GM18499 (cell line): ENCODE data around the gene CIZ1.

ENCODE experiments used
- ATAC-seq: cut with Tn5 transposase; IDR thresholded peaks from one replicate; pipeline ENCODE4 v1.9.1; 2021; ENCODE audit warnings: moderate number of reproducible peaks; ENCODE audit not compliant: insufficient read depth, unreplicated experiment

Gene CIZ1

GRCh38 chr9:128214571-128215490 lies 23.5 kb upstream of the CIZ1 start:
- no peak for ATAC-seq

DNA sequence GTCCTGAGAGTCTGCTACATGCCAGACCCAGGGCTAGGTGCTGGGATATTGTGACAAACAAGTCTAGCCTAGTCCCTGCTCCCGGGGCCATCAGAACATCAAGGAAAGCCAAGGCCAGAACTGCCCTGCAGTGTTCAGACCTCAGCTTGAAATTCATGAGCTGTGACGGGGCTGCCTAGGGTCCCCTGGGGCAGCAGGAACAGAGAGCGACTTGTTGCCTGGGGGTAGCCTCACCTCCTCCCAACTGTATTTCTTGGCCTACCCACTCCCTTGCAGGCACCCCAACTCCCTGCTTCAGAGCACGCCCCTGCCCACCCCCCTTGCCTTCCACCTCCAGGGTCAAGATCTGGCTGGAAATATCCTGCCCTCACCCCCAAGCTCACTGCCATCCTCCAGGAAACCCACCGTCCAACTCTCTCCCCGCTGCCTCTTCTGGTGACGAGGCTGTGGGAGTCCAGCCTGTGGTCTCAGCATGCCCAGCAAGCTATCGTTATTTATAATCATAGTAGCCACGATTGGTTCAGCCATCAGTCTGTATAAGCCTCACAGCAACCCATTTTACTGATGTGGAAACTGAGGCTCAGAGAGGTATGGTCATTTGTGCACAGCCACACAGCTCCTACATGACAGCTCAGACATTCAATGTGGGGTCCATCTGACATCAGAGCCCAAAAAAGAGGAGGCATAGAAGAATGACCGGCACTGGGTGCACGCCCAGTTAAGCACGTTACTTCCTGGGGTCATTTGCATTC lies 22.6 kb upstream of the CIZ1 start:
- no peak for ATAC-seq

DNA sequence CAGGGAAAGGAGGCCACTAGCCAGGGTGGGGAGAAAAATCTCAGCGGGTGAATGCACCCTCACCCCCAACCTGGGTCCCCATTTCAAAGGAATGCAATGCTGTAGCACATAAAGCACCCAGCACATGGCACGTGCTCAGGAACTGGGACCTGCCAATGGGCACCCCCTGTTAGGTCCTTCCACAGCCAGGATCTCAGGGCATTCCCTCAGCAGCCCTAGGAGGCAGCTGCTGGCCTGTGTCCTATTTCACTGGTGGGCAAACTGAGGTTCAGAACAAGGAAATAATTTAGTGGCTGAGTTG lies 20.6 kb upstream of the CIZ1 start:
- ATAC-seq, result no peak

DNA sequence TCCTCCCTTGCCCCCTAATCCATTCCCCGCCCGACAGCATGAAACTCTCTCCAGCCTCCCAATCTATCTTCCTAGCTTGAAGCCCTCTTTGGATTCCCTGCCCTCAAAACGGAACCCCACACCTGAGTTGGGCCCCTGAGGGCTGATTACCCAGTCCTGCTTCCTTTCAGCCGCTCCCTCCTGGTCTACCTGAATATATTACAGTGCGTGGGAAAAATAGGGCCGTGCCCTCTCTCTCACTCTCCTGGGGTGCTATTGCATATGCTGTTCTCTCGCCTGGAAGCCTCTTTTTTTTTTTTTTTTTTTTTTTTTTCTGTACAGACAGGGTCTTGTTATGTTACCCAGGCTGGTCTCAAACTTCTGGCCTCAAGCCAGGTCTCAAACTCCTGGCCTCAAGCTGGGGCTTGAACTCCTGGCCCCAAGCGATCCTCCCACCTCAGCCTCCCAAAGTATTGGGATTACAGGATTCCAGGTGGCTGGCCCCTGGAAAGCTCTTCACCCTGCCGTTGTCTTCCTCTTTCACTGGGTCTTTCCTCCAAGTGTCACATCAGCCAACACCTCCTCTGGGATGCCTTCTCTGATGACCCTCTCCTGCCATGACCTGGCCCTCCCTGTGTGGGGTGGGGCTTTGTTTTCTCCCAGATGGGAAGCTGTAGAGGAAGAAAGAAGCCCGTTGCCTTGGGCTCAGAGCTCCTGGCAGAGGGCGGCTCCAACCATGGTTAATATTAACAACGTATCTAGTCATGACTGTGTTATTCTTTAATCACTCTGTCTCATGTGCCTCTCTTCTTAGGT lies 20.0 kb upstream of the CIZ1 start:
- no peak for ATAC-seq

DNA sequence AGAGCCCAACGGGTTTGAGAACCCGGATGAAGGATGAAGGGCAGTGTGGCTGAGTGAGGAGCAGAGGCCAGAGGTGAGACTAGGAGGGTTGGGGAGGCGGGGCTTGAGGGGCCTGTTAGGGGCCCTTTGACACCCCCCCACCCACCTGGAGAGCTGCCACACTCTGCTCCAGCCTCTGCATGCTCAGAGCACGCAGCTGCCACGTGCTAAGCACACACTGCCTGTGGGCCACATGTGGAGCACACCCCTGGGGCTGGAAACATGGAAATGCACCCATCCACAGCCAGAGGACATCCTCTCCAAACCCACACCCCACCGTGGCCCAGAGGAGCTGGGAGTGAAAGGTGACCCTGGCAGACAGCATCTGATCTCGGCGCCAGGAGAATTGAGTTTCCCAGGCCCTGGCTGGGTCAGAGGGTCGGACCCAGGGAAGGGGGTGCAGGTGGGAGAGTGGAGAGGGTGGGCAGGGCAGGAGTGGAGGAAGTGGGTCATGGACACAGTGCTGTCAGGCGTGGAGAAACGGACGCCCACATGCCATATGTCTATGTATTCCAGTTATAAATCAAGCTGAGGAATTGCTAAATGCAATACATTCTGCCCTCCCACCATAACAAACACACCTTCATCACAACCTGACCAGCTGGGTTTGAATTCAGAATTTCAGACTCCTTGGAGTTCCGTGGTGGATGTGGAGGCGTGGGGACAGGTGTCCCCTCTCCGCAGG lies 17.7 kb upstream of the CIZ1 start:
- ATAC-seq, result no peak

DNA sequence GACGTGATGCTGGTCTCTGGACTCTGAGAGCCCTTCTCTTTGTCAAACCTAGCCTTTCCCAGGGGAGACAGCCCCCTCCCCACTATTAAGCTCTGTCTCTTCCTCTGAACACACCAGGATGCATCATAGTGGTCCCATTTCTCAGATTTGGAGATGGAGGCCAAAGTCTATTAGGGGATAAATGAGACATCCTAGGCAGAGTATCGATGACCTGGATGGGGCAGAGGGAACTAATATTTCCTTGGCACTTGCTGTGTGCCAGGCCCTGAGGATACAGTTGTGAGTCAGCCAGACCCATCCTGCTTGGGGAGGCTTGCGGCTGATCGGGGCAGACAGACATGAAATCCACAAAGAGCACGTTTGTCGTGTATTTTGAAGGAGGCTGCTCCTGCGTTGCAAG lies 17.0 kb upstream of the CIZ1 start:
- ATAC-seq, result no peak

DNA sequence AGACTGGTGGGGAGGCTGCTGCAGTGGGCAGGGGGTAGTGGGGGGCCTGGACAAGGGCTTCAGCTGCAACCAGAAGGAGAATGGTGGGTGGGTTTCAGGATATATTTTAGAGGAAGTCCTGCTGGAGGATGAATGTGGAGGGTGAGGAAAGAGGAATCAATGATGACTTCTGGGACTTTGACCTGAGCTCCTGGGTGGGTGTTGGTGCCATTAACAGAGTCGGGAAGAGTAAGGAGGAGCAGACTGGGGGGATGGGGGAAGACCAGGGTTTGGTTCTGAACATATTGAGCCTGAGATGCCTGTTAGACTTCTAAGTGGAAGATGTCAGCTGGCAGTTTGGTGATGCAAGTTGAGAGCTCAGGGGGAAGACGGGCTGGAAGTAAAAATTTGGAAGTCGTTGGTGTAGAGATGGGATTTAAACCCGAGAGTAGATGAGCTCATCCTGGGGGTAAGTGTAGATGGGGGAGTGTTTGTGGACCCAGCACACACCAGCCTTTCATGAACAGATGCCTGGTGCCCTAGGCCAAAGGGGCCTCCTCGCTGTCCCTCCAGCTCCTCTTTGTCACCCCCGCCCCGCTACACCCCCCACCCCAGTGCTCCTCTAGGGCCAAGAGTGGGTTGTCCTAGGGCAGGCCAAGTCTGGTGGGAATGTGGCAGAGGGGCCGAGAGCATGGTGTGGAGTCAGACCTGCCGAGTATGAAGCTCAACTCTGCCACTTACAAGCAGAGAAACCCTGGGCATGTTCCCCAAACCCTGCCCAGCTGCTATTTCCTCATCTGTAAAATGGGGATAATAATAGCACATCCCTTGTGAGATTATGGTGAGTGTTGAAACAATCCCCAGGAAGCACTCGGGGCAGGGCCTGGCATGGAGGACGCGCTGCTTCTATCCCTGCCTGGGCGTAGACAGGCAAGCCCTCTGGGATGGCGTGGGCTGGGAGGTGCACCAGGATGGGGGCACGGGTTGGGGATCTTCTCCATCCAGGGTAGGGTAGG lies 15.8 kb upstream of the CIZ1 start:
- ATAC-seq, result no peak

GRCh38 chr9:128206484-128206883 lies 15.1 kb upstream of the CIZ1 start:
- ATAC-seq, result no peak

DNA sequence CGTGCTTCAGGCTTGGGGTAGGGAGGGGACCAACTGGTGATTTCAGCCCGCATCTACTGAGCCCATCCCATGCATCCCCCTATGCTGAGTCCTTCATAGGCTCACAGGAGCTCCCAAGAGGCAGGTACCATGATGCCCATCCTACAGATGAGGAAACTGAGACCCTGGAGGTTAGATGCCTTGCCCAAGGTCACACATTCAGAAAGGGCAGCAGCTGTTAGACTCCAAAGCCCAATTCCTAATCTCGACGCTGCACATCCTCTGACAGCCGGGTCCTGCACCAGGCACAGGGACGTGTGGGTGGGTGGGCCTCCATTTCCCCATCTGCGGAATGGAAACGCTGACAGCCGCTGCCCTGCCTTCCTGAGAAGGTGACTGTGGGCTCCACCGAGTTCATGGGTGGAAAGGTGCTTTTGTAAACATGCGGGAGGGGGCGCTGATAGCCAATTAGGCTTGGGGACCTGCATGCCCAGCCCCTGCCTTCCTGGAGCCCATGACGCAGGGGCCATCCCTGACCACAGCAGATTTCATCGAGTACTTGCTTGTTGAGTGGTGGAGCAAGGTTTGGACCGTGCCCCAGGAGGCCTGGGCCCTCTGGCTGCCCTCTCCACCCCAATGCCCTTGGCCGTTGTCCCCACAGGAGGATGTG lies 14.0 kb upstream of the CIZ1 start:
- no peak for ATAC-seq

GRCh38 chr9:128204858-128205257 lies 13.5 kb upstream of the CIZ1 start:
- ATAC-seq, result no peak

- ATAC-seq, result no peak
Measured at GRCh38 chr9:128203707-128204551, 12.6 kb upstream of the CIZ1 start.

DNA sequence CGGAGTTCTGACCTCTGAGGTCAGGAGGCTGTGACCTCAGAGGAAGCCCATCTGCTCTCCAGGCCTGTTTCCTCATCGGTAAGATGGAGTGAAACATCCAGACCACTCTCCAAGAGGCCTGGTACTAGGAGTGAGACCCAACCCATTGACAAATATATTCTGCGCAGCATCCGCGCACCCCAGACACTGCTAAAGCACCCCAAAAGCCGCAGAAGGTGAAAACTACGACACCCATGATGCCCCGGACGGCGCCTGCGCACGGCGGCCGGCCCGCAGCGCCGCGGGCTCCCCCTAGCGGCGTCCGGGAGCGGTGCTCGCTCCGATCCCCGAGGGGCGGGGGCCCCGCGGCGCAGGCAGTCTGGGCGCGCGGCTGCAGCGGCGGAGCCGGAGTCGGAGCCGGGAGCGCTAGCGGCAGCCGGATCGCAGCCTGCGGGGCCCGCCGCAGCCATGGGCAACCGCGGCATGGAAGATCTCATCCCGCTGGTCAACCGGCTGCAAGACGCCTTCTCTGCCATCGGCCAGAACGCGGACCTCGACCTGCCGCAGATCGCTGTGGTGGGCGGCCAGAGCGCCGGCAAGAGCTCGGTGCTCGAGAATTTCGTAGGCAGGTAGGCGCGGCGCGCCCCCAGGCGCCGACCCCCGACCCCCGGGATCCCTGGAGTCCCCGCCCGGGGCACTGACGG lies 11.8 kb upstream of the CIZ1 start, which contains the start of gene DNM1:
Gene DNM1 (plus strand): TSS at position 356 of the 683 bp plus-strand sequence. CDS start 92 bp downstream, at position 448.
- no peak for ATAC-seq

DNA sequence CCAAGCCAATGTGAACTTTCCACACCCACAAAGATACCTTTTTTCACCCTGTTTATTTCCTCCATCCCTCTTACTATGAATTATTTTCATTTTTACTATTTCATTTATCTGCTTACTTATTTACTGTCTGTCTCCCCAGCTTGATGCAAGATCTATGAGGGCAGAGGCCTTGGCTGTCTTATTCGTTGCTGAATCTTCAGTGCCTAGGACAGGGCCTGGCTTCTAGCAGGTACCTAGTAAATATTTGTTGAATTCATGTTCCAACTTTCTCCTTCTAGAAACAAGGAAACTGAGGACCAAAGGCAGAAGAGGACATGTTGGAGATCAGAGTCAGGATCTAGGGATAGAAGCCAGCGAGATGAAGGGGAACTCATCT lies 11.3 kb upstream of the CIZ1 start:
- no peak for ATAC-seq

DNA sequence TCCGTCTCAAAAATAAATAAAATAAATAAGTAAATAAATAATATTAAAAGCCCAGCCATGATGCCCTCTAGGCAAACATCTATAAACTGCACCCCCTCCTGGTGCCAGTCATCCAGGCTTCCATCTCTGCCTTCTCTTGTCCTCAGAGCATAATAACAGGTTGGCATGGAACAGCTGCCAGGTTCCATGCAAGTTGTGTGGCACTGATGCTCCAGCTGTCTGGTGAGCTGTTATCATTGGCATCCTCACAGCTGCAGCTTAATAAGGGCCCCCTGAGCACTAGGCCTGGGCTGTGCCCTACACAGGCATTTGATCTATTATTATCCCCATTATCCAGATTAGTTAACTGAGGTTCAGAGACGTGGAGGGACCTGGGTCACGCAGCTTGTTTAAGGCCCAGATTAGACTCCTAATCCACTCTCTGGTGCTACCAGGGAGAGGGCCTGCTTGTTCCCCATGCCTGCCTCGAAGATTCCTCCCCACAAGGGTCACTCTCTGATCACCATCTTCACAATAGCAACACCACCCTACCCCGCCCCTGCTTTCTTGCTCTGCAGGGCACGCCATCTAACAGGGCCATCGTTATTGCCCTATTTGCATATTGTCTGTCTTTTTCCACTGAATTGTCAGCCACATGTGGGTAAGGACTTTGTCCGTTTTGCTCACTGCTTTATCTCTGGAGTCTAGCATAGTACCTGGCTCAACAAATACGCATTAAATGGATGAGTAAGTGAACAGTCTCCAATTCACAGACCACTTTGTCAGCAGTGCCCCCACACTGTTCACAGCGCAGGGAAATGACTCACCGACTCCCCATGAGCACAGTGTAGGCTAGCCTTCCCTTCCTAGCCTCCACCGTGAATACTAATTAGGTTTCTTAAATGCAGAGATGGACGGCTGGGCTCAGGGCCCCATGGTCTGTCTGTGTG lies 10.3 kb upstream of the CIZ1 start:
- no peak for ATAC-seq

DNA sequence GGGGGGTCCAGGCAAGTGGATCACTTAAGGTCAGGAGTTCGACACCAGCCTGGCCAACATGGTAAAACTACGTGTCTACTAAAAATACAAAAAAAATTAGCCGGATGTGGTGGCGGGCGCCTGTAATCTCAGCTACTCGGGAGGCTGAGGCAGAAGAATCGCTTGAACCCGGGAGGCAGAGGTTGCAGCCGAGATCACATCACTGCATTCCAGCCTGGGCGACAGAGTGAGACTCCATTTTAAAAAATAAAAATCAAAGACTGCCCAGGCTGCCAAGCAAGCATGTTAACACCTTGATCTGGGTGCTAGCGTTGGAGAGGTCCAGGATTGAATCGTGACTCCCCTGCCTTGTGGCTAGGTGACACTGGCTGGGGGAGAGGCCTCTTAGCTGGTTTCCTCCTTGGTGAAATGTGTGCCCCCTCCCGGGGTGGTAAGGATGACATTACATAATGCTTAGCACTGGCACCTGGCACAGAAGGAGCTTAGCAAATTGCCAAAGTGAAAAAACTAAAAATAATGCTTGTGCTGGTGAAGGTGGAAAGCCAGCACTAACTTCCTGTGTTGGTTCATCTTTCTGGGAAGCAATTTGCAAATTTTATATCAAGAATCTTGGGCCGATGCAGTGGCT lies 2.2 kb upstream of the CIZ1 start:
- no peak for ATAC-seq
